ENCODE measurements around the gene KDM4B. TPM values are rescaled to one million over a fixed set of nuclear protein-coding genes. Genes with fewer than 3 reads are reported as not detected.

Gene KDM4B
- polyA plus RNA-seq, 1 experiment: 7.7 TPM

DNA sequence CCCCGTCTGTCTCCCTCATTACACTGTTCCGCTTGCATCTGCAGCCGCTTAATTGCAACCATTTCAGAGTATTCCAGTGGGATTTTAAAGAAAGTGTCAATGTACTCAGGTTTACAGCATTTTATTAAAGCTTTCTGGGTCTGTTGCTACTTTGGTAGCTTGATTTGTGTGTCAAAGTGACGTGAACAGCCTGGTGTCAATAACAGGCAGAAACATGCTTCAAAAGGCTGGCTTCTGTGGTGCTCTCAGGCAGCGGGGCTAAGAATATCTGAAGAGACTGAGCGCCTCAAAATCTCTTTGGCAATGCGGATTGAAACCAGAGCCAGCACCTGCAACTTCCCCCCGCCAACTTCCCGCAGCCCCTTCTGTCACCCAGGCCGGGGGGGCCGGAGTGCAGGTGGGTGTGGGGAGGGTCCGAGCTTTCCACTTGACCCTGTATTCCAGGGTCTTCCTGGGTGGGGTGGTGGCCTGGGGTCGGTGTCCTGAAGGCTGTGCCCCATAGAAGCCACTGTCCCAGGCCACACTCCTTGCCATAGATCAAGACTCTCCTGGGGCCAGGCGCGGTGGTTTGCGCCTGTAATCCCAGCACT is 81.2 kb downstream of the KDM4B start:
- ChIA-PET POLR2A (no interaction called here), CTCF (no interaction called here)
- no peaks in the 10 kb centered on the region; the same call in 1 of the 2 replicates for H3K9me3 ChIP-seq (ENCODE audit: control insufficient read depth, insufficient read depth, low read length)
- H3K4me3 ChIP-seq (ENCODE audit: low read depth, low read length): no peak overlapping the region
- no peak for DNase-seq (ENCODE audit: low read depth, low spot score)
- no peak overlapping the region for H3K27ac ChIP-seq (ENCODE audit: low read depth, low read length)
- TF ChIP-seq, protein P1, sequence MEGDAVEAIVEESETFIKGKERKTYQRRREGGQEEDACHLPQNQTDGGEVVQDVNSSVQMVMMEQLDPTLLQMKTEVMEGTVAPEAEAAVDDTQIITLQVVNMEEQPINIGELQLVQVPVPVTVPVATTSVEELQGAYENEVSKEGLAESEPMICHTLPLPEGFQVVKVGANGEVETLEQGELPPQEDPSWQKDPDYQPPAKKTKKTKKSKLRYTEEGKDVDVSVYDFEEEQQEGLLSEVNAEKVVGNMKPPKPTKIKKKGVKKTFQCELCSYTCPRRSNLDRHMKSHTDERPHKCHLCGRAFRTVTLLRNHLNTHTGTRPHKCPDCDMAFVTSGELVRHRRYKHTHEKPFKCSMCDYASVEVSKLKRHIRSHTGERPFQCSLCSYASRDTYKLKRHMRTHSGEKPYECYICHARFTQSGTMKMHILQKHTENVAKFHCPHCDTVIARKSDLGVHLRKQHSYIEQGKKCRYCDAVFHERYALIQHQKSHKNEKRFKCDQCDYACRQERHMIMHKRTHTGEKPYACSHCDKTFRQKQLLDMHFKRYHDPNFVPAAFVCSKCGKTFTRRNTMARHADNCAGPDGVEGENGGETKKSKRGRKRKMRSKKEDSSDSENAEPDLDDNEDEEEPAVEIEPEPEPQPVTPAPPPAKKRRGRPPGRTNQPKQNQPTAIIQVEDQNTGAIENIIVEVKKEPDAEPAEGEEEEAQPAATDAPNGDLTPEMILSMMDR (IDR thresholded peaks at IDR 0.05; ENCODE audit: low read depth, low read length): no peak
- no peaks in the 10 kb centered on the region for H3K27me3 ChIP-seq (ENCODE audit: control insufficient read depth, insufficient read depth, low read length)

DNA sequence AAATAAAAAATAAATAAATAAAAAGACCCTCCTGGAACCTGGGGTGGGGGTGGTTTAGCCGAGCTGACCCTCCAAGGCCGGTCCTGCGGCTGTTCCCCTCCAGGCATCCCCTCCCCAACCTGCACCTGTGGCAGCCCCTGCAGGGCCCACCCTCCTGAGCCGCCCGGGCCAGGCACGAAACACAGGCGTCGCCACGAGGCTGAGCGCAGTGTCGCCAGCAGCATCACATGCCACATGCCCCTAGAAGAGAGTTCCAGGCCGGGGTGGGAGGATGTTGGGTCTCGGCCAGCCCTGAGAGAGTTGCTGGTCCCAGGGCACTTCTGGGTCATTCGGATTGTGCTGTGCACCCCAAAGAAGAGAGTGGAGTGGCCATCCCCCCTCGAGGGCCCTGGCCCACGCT is 82.0 kb downstream of the KDM4B start:
- CTCF ChIA-PET: interaction anchor here (1.0 to 1.2 kb wide), 2 partner anchors 10 to 639 kb away, joined by 3 read pairs; partner anchors contain the start of gene RPL36
- Histone ChIP-seq H3K4me3 (ENCODE audit: low read depth, low read length) (no peak overlapping the region), H3K27me3 (ENCODE audit: control insufficient read depth, insufficient read depth, low read length) (no peaks in the 10 kb centered on the region), H3K27ac (ENCODE audit: low read depth, low read length) (no peak overlapping the region), H3K9me3 (ENCODE audit: control insufficient read depth, insufficient read depth, low read length) (no peaks in the 10 kb centered on the region; the same call in 1 of the 2 replicates)
- POLR2A ChIA-PET: no interaction called here
- TF ChIP-seq, protein P1 (IDR thresholded peaks at IDR 0.05; ENCODE audit: low read depth, low read length): no peak
- no peak for DNase-seq (ENCODE audit: low read depth, low spot score)

DNA sequence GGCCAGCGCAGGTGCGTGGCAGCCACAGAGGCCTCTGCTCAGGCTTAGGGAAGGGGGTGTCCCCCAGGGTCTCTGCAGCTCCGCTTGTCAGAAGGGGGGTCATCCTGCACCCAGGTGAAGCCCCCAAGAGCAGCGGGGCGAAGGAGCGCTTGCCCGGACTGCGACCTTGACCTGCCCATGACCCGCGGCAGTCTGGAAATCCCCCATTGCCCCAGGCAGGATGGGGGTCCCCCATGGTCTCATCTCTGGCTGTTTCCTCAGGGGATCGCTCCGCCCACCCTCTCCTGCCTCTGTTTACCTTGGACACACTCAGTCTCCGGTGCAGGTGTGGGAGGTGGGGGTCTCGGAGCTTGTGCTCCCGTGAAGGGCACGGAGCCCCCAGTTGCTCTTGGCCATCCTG is 82.7 kb downstream of the KDM4B start:
- H3K27ac ChIP-seq (ENCODE audit: low read depth, low read length): no peak overlapping the region
- ChIA-PET CTCF (interaction anchor here (1.0 to 1.2 kb wide), 2 partner anchors 11 to 638 kb away, joined by 3 read pairs; partner anchors contain the start of gene RPL36), POLR2A (no interaction called here)
- TF ChIP-seq, protein P1 (IDR thresholded peaks at IDR 0.05; ENCODE audit: low read depth, low read length): no peak
- H3K27me3 ChIP-seq (ENCODE audit: control insufficient read depth, insufficient read depth, low read length): no peaks in the 10 kb centered on the region
- no peaks in the 10 kb centered on the region; the same call in 1 of the 2 replicates for H3K9me3 ChIP-seq (ENCODE audit: control insufficient read depth, insufficient read depth, low read length)
- H3K4me3 ChIP-seq (ENCODE audit: low read depth, low read length): no peak overlapping the region
- DNase-seq (ENCODE audit: low read depth, low spot score): no peak

DNA sequence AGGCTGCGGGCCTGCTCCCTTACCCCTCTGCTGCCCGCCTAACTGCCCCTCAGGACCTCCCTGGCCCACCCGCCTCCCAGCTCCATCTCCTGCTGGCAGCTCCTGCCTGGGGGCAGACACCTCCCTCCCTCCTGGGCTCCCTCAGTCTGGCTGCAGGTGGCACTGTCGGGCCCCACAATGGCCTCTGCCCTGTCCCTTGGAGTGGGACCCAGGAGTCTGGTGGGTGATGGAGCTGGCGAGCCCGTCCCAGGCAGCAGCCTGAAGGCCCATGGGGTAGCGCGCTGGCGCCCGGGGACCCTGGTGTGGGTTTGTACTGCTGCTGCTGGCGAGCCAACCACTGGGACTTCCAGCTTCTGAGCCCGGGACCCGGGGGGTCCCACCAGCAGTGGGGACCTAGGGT is 83.6 kb downstream of the KDM4B start:
- Histone ChIP-seq H3K27ac (ENCODE audit: low read depth, low read length) (no peak overlapping the region), H3K9me3 (ENCODE audit: control insufficient read depth, insufficient read depth, low read length) (no peaks in the 10 kb centered on the region; the same call in 1 of the 2 replicates), H3K27me3 (ENCODE audit: control insufficient read depth, insufficient read depth, low read length) (no peaks in the 10 kb centered on the region), H3K4me3 (ENCODE audit: low read depth, low read length) (no peak overlapping the region)
- no peak for DNase-seq (ENCODE audit: low read depth, low spot score)
- TF ChIP-seq, protein P1 (IDR thresholded peaks at IDR 0.05; ENCODE audit: low read depth, low read length): no peak
- CTCF ChIA-PET: no interaction called here
- POLR2A ChIA-PET: no interaction called here

DNA sequence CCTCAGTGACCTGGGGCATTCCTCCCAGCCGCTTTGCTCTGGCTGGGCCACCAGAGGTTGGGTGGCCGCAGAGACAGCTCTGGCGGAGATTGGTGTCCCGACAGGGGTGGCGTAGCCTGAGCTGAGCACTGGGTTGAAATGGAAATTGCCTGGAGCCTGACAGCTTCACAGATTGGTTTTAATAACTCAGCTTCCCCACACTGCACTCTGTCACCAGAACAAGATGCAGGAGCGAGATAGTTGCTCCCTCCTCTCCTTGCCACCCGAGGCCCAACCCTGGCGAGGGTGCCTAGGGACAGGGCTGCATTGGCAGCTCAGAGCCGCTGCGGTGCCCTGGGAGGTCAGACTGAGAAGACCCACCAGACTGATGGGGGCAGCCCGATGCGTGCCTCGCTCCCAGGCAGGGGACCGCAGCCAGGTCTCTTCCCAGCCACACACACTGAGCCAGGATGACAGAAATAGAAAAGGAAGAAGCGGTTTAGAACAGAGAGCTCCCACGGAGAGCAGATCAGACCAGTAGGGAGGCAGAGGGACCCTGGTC is 84.1 kb downstream of the KDM4B start:
- POLR2A ChIA-PET: no interaction called here
- Histone ChIP-seq H3K27me3 (ENCODE audit: control insufficient read depth, insufficient read depth, low read length) (no peaks in the 10 kb centered on the region), H3K4me3 (ENCODE audit: low read depth, low read length) (no peak overlapping the region), H3K9me3 (ENCODE audit: control insufficient read depth, insufficient read depth, low read length) (no peaks in the 10 kb centered on the region; the same call in 1 of the 2 replicates), H3K27ac (ENCODE audit: low read depth, low read length) (no peak overlapping the region)
- no peak for DNase-seq (ENCODE audit: low read depth, low spot score)
- CTCF ChIA-PET: no interaction called here
- TF ChIP-seq, protein P1 (IDR thresholded peaks at IDR 0.05; ENCODE audit: low read depth, low read length): no peak

Data from AG04450 (cell line).